Effector CD4-positive, alpha-beta T cell (primary cell): ENCODE data around the gene ACVR2A.

ENCODE experiments used
- DNase-seq: peaks from one replicate; pipeline ENCODE4 v3.0.0-alpha.2; 2020
- total RNA-seq: gene quantifications from one replicate; lab custom pipeline; 2026; lab: John Stamatoyannopoulos, UW

The ACVR2A gene
- 20.8 reads per million, percentile 47 among the genes with 10 or more reads in this experiment for total RNA-seq

DNA sequence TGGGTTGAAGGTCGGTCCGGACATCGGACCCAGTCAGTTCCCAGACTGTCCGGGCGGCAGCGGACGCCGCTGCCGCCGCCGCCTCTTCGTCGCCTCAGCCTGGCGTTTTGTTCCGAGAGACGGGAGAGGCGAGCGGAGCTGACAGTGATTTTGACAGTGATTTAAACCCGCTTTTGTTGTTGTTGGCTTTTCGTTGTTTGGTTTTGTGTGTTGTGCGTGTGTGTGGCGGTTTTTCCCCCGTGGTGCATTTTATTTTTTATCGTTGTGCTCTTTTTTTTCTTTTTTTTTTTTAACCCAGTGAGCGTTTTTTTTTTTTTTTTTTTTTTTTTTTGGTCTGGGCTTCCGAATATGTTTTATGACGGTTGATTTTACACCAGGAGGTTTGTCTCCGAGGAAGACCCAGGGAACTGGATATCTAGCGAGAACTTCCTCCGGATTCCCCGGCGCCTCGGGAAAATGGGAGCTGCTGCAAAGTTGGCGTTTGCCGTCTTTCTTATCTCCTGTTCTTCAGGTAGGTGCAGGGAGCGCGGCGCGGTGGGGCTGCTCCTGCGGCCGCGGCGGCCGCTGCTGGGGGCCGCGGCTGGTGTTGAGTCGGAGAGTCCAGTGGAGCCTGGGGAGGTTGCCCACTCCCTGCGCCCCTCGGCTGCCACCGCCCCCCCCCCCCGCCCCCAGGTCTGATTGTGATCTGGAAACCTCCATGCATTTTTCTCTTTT, at the start of gene ACVR2A:
Gene ACVR2A, plus strand, starts transcription at position 333 of the 714 bp plus-strand sequence. Its CDS starts 124 bp downstream, at position 457.
- DNase-seq, result peak; percentile 26

DNA sequence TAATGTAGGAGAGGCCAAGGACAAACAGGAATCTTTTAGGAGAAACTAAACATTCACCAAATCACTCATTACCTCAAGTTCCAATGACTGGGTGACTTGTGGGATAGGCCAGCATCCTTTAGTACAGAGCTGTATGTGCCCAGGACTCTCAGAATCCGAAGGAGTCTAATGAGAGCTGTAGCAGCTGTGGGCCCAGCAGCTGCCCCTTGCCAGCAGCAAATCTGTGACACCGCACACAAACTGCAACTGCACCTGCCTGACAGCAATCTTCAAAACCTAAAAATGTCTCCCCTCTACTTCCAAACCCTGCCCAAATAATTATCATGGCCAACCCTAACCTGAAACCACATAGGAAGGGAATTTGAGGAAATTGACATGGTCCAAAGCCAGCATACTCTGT, 44.5 kb upstream of the ACVR2A start:
- DNase-seq, result no peak

GRCh38 chr2:147806846-147807245, 38.0 kb upstream of the ACVR2A start:
- no peak for DNase-seq

- no peak for DNase-seq
Observed at GRCh38 chr2:147808520-147808919, 36.3 kb upstream of the ACVR2A start.

DNA sequence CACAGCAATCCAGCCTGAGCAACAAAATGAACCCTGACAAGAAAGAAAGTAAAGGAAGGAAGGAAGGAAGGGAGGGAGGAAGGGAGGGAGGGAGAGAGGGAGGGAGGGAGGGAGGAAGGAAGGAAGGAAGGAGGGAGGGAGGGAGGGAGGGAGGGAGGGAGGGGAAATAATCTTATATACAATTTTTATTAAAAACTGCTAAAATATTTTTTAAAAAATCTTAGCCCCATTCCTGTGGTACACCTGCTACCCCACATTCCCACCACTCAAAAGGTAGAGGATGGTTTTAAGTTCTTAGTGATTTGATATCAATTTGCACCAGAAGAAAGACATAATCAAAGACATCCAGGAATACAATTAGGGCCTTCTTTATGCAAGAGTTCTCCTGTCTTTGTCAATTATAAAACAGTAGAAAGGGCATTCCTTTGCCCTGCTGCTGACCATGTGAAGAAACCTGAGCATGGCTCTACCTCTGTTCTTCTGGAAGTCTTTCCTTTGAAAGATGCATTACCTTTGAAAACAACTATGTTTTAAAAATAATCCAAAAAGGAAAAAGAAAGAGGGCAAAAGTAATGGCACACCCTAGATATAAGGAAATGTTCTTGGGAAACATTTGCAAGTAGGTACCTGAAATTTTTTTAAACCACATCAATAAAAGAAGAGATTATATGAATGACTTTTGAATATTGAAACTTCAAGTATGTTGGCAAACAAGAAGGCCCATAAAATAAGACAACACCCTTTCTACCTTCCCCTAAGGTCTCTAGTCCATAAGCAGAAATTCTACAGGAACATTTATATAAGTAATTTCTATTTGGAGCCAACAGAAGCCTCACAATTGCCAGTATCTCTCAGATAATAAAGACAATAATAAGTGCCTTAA, 33.7 kb upstream of the ACVR2A start:
- no peak for DNase-seq

GRCh38 chr2:147818741-147819140, 26.1 kb upstream of the ACVR2A start:
- DNase-seq, result no peak

DNA sequence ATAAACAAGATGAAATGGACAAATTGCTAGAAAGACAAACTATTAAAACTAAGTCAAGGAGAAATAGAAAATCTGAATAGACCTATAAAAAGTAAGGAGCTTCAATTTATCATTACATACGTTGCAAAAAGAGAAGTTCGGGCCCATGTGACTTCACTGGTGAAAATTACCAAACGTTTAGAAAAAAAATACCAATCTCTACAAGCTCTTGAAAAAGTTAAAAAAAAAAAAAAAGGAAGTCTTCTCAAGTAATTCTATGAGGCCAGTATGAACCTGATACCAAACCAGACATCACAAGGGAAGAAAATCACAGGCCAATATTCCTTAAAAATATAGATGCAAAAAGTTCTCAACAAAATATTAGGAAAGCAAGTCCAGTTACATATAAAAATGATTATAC, 20.2 kb upstream of the ACVR2A start:
- no peak for DNase-seq

- no peak for DNase-seq
Observed at GRCh38 chr2:147826278-147827087, 18.3 kb upstream of the ACVR2A start.

- no peak for DNase-seq
Observed at GRCh38 chr2:147827088-147827375, 17.8 kb upstream of the ACVR2A start.

GRCh38 chr2:147829106-147829505, 15.7 kb upstream of the ACVR2A start:
- DNase-seq, result no peak

GRCh38 chr2:147836099-147836498, 8.7 kb upstream of the ACVR2A start:
- no peak for DNase-seq

GRCh38 chr2:147843391-147843863, 1.4 kb upstream of the ACVR2A start:
- no peak for DNase-seq

DNA sequence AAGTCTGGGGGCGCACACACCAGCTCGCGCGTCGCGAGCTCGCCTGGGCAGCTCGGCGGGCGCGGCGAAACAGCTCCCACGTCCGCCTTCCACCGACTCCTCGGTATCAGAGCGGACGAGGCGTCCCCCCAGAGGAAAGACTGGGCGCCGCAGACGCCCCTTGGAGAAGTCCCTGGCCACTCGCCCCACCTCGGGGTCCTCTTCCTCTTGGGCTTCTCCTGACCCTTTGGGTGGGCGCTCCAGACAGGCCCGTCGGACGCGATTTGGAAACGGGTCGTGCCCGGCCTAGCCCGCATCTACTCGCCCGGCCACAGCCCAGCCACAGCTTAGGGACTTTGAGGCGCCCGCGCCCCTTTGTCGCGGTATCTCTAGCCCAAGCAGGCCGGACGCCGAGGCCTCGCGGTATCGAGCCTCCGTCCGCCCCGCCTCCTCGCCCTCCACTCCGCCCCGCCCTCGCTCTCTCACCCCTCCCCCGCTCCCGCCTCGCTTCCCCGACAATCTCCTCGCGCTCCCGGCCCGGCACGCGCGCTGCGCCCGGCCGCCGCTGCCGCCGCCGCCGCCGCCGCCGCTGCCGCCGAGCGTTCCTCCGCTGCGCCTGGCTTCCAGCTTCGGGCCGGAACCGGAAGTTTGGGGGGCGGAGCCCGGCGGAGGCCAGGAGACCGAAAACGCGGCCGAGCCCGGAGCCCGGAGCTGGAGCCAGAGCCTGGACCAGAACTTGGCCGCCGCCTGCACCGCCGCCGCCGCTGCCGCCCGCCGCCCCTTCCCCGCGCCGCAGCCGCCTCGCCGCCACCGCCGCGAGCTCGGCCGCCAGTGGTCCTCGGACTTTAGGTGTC, 749 bp upstream of the ACVR2A start:
- DNase-seq, result peak; percentile 81

GRCh38 chr2:147845411-147845971, 662 bp downstream of the ACVR2A start:
- DNase-seq, result peak; percentile 21

- no peak for DNase-seq
Observed at GRCh38 chr2:147846412-147847081, 1.7 kb downstream of the ACVR2A start.

DNA sequence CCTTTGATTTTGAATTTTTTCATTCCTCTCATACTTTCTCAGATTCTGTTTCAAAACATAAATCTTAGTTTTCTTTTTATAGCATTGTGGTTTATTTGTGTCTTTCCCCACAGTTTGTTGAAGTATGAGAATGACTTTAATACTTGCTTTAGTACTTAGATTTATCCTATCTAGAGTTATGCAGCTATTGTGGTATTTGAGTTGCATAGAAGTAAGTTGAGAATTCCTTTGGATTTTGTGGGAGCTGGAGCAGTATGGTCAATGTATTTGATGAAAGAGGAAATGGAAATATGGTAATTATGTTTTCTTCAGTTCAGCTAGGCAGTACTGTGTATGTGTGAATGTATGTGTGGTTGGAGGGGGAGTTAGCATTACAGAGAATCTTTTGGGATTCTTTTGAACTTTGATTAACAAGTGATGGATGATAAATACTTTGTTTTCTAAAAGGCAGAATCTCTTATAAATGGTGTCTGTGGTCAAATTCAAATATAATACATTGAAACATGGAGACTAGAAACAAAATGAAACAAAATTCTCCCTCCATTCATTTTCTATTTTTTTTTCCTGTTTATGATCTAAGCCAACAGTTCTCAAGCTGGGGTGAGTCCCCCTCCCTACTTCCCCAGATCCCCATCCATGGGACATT, 3.0 kb downstream of the ACVR2A start:
- no peak for DNase-seq

DNA sequence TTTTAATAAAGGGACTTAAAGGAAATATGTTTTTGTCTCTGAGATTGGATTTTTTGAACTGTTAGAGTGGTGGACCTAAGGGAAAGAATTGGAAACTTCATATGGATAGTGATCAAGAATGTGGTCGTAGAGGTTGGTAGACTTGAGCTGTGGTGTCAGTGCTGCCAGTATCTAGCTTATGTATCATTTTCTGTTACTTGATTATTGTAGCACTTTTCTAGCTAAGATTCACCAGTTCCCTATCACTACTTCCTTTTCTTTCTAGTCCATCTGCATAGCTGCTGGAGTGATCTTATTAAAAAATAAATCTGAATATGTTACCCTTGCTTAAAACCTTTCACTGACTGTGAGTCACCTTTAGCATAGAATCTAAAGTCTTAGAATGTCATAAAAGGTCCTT, 6.0 kb downstream of the ACVR2A start:
- no peak for DNase-seq

DNA sequence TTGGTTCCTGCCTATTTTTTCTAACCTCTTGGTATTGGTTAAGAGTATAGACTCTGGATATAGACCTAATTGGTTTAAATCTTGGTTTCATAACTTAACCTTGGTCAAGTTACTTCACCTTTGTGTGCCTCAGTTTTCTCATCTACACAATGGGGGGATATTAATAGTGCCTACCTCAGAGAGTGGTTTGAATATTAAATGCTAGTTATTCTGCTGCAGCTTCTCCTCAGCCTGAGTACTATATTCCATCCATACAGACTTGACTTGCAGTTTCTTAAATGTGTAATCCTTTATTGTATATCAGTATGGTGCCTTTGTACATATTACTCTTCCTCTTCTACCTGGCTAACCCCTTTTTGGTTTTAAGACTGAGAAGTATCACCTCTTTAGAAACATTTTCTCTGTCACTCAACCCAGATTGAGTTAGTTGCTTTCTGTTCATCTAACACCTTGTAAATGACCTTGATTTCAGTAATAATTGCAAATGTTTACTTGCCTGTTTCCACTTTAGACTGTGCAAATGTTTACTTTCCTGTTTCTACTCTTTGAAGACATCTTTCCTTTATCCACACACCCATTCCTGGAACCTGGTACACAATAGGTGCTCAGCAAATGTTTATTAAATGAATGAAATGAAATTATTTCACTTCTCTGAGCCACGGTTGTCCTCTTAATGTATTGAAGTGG, 6.6 kb downstream of the ACVR2A start:
- DNase-seq, result no peak

- no peak for DNase-seq
Observed at GRCh38 chr2:147854557-147855134, 9.8 kb downstream of the ACVR2A start.

DNA sequence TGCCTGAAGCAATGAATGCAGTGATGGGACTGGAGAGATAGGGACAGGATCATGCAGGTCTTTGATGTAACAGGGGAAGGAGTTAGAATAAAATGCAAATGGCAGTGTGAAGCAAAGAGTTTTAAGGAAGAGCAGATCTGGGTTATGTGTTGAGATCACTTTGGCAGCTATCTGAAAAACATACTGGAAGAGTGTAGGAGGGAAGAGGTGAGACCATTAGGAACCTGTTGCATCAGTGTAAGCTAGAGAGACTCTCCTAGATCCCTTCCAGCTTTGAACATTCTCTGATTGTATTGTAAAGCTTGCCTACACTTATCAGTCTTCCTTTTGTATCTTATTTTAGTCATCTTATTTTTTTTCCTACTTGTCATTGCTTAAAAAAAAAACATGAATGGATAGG, 10.5 kb downstream of the ACVR2A start:
- no peak for DNase-seq
